Putamen (tissue), 1 donor: ENCODE results near the gene DGKI.
A peak's percentile ranks its signal among the peaks of the same experiment; 100 is the strongest.

ENCODE experiments used
- DNase-seq: peaks from one replicate; pipeline ENCODE4 v3.0.0-alpha.2; 2016; ENCODE audit warnings: low spot score

Gene DGKI

DNA sequence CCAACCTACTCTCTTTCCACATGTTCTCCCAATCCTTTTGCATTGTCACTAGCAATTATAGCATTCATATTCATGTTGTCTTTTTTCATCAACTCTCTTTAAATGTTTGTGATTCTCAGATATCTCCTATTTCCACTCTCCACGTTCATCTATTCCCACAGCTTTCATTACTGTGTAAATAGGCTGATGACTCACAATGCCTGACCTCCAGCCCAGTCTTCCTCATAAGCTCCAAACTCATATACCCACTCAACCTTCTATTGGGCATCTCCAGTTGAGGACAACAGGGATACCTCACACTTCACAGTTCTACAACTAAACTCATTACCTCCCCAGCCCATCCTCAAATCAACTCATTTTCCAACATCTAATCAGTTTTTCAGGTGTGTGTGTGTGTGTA lies 194.1 kb downstream of the DGKI start:
- DNase-seq = no peak

DNA sequence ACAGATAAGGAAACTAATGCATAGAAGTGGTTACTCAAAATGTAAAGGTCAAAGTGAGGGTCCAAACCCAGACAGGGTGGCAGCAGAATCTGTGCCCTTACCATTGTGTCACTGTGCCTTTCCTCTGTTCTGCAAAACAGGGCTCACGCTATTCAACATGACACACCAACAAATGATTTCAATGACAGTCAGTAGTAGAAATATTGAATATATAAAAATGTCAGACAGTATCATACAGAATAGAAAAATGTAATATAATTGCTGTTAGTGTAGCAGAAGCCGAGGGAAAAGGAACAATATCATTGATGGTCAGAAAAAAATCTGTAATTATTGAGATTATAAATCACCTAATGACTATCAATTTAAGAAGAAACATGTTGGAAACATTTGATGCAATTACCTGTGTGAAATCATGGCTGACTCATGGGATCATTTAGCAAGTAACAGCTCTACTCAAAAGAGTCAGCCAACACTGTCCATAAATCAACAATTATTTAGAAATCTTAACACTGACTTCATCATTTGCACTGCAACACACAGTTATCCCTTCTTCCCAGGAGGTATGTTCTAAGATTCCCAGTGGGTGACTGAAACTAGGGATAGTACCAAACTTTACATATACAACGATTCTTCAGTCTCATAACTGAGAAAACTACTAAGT lies 198.7 kb downstream of the DGKI start:
- DNase-seq = no peak

DNA sequence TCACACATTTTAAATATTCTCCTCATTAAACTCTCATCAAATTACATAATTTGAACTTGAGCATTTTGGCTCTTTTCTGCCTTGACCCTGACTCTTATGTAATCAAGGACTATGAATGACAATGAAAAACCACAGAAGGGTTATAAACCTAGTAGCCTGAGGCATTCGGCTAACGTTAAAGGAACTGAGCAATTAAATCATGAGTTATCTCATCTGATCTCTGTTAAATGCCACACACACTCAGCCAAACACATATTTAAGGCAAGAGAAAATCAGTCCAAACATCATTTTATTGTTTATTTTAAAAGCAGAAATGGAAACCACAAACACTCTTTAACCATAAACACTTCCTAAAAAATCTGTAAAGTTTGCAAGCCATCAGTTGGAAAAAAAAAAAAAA lies 204.3 kb downstream of the DGKI start:
- DNase-seq = no peak

DNA sequence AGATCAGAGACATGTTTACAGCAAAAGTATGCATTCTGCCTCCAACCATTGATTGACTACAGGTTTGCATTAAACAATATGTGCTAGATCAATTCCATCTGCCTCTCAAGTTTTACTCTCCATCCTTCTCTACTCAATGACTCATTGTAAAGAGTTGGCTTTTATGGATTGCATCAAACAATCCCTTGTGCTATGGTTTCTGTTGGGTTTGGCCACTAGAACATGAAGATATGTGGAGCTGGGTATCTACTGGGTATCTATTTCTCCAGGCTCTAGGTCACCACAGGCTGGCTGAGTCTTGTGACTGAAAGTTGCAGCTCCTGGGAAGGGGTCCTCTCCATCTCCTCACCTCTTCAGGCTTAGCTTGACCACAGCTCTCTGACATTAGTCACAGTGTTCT lies 204.7 kb downstream of the DGKI start:
- no peak for DNase-seq

DNA sequence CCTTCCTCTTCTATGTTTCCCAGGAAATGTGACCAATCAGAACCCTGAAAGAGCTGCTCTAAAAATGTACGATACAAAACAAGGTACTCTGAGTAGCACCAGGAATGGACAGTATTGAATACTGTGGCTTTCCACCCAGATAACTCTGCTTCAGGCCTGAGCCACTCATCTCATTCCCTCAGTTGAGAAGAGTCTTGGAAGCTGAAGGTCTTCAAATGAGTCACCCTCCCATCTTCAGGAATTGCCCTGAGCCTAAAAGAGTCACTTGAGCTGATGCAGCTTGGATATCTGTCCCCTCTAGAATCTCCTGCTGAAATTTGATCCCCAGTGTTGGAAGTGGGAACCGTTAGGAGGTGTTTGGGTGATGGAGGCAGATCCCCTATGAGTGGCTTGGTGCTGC lies 210.4 kb downstream of the DGKI start:
- no peak for DNase-seq

DNA sequence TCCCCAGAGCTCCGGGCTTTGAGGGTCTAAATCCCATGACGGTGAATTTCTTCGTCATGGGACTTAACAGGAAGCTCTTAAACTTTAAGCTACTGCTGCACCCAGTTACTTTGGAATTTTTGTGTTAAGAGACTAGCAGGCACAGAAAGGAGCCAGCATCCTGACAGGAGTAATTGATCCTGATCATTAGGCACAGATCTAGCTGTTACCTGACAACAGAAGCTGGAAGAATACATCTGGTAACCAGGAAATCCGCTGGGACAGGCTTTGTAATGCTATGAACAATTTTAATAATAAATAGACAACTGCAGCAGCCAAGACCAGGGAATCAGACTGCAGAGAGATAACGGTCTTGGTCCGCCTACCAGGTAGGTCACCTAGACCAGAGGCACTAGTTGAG lies 210.9 kb downstream of the DGKI start:
- no peak for DNase-seq

DNA sequence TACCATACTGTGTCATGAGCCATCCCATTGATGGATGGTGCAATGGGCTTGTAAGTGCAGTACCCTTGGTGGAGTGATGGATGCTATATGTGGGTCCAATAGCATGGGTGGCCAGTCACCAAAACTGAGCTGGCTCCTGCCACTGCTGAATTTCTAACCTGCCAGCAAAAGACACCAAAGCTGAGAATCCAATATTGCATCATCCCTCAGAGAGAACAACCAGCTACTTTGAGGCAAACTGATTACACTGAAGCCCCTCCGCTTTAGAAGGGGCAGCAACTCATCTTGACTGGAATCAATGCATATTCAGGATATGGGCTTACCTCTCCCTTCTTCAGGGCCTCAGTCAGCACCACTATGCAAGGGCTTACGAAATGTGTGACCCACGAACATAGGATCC lies 211.6 kb downstream of the DGKI start:
- DNase-seq = no peak

DNA sequence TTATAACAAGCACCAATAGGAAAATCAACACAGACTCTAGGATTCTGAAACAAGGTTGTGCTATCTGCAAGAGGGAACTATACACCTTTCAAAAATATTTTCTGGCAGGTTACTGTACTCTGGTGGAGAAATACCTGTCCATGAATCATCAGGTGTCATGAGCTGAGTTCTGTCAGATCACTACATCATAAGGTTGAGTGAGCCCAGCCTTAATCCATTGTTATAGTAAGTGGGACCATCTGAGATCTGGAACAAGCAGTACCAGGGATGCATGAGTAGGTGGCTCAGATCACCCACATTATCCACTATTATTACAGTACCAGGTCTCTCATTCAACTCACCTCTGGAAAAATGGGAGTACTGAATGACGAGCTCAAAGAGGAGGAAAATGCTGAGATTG lies 212.4 kb downstream of the DGKI start:
- peak; percentile 29 for DNase-seq

DNA sequence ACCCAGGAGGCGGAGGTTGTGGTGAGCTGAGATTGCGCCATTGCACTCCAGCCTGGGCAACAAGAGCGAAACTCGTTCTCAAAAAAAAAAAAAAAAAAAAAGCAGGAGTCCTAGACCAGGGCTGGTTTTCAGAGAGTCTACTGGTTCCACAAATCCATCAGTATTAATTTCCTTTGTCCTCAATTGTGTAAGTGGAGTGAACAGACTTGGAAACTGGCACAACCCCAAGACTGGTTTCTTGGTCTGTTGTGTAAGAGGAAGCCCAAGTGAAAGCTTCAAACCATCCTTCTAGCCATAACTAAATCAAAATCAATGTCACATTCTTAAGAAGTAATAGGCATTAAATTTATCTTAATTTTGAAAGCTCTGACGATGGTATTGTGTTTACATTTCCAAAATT lies 213.6 kb downstream of the DGKI start:
- DNase-seq = no peak

DNA sequence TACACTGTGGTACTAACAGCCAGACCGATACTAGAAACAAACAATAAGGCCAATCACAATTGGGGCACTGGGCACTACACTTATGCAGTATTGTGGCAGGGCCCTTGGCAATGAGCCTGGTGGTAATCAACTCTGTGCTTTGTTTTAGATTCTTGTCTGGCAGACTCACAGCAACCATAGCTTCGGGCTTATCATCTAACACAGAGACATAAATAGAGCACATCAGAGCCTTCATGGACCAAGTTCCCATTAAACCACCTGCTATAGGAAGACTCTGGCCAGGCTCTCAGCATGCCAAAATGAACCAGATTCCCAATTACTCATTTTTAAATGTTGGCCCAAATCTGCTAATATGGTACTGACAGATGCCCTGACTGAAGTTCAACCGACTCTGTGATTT lies 218.6 kb downstream of the DGKI start:
- DNase-seq = peak; percentile 75

DNA sequence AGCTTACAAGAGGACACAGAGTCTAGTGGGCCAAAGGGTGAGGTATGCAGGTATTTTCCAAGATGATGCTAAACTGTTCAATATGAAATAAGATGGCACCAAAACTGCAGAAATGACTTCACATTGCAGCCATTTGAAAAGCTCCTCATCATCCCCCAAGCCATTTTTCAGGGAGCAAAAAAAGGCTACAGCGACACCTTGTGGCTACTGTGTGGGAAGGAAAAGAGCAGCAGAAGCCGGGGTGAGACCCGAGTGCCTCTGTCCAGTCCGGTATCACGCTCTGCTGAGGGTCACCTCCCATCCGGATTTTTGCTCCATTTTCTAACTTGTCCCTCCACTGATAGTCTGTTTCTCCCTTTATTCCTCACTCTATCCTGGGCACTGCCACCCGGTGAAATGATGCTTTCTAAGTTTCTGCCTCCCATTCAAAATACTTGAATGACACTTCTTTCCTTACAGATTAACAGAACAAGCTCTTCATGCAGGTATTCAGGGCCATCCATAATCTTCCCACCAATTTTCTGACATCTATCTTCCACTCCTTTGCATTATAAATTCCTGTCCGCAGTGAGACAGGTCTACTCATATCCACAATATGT lies 220.2 kb downstream of the DGKI start:
- DNase-seq = peak; percentile 26

DNA sequence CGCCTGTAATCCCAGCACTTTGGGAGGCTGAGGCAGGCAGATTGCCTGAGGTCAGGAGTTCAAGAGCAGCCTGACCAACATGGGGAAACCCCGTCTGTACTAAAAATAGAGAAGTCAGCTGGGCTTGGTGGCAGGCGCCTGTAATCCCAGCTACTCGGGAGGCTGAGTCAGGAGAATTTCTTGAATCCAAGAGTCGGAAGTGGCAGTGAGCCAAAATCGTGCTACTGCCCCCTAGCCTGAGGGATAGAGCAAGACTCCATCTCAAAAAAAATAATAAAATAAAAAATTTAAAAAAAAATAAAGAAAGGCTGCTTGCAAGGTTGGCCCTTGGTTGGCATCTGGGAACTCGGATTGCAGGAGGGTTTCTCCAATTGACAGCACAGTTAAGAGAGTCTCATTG lies 221.6 kb downstream of the DGKI start:
- DNase-seq = no peak

DNA sequence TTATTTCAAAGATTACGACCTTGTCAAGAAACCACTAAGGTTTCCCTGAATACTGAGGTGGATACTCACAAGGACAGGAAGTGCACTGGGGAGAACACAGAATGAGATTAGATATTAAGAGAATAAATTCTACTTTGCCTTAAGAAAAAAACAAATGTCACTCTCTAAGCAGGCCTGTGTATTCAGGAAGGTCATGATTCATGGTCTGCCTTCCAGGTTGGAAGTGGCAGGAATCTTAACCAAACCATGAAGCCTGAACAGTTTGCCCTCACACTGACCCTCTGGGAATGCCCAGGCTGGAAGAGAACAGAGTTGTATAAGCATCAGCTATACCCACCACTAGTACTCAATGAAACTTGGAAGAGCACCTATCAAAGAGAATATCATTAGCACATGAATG lies 227.6 kb downstream of the DGKI start:
- DNase-seq = no peak

DNA sequence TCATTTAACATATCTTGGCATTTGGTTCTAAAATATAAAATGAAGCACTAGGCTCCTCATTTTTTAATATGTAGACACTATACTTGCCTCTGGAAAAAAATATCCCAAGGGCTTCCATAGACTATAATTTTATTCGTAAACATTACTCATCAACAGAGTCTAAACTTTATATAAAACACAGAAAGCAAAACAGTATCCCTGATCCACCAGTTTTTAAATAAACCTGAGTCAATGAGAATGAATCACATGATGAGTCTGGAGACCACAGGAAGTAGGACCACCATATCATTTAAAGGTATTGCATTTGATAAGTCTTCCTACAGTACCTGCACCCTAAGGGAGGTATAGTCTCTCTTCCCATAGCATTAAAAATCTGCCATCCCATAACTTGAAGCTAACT lies 228.0 kb downstream of the DGKI start:
- no peak for DNase-seq

DNA sequence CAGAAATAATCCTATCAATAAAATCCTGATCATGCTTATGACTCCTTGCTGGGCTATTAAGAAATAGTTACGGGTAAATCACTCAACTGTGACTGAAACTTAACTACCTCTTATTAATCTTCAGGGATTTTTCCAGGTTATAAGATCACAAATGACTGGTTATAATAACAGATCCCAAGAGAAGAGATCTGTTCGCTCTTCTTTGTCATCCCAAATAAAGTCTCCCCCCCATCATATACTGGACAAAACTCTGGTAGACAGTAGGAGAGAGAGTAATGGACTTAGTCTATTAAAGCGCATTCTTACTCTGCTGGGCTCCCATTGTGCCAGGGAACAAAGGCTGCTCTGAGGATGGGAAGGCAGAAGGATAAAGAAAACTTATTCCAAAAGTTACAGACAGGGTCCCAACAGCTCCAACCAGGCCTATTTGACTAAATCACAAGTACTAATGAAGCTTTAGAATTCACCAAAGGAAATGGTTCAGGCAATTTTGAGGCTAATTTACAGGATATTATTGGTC lies 233.7 kb downstream of the DGKI start:
- DNase-seq = no peak

DNA sequence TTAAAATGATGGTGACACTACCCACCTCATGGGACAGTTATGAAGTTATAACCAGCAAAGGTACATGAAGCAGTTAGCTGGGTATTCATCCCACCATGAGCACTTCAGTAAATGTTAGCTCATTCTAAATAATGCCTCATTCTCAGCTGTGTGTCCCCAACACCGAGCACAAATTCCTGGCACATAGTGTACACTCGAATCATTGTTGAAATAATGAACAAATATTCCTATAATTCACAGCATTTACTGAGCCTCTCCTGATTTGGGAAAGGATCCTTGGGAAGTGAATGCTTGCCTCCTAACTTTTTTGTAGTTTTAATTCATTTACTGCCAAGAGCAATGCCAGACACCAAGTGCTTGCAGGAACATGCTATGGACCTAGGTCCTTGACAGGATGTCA lies 235.2 kb downstream of the DGKI start:
- no peak for DNase-seq

DNA sequence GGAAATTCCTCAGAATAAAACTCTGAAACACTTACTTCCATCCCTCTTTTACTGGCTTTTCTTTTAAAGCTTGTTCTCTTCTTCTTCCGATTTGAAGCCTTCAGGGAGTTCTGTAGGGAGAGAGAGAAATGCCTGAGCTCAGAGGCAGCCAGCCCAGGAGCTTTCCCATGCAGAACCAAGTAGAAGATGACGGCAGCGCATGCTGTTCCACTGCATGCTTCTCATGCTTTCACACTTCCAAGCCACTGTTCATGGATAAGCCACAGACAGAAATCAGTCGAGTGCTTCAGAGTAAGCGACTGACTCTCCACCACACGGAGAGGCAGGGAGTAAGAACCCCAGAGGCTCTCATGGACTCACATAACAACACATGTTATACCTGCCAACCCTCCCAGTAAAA lies 237.3 kb downstream of the DGKI start:
- DNase-seq = no peak

DNA sequence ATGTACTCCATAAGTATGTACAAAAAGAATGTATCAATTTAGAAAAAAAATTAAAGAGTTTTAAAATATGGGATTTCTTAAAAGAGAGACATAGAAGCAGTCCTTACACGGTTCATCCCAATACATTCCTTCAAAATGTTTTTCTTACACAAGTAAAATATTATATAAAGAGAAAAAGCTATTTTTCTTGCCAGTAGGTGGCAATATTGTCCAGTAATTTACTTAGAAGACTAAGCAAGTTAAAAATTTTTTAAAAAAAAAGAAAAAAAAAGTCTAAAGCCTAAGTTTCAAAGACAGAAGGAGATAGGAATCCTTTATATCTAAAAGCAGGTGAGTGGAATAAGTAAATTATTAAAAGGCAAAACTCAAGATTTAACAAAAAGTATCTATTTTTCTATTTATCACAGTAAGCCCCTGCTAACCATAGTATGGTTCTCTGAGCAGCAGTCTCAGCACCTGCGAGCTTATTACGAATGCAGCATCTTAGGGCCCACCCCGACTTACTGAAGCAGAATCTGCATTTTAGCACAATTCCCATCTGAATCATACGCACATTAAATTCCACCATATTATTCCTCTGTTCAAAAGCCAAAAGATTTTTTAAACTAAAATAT lies 240.6 kb downstream of the DGKI start:
- DNase-seq = peak; percentile 34

DNA sequence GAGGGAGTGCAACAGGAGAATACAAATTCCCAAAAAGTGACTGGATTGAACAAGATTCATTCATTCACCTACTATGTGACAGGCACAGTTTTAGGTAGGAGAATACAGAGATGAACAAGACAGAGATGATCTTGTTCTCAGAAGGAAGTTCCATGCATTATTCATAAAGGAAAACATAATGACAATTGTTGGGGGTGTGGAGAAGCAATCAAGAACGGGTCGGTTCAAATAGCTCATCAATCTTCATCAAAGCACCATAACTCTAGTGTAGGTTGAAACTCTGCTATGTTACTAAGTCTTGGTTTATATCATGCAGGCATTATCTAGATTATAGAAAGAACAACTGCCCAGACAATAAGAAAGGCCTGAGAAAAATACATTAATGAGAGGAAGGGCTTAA lies 243.7 kb downstream of the DGKI start:
- peak; percentile 37 for DNase-seq

DNA sequence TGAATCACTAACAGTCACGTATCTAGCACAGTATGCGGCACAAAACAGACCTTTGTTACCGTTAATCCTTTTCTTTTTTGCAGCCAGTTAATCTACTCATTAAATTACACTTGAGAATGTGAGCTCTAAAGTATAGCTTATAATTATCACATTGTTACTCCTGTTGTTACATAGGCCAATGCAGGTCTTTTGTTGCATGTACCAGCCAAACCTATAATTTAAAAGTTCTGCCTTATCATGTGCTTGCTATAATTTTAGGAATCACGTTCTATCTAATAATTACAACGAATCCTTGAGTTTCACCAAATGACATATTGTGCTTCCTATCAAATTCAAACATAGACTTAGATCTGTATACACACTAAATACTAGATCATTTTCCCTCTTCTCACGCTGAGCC lies 245.1 kb downstream of the DGKI start:
- no peak for DNase-seq

DNA sequence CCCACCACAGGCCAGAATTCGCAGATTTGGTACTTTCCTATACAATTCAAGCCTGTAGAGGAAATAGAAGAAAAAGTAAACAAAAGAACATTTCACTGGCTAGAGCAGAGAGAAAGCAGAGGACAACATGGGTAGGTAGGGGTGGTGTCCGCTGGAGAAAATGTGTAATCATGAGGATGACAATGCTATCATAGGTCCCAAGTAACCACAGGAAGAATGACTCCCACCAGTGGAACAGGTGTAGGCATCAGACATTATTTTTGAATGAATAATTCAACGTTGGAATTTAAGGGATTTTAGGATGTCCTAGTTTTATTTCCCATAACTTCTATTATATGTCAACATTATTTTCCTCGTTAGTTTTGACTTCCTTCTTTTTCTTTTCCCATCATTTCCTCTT lies 248.9 kb downstream of the DGKI start:
- no peak for DNase-seq

DNA sequence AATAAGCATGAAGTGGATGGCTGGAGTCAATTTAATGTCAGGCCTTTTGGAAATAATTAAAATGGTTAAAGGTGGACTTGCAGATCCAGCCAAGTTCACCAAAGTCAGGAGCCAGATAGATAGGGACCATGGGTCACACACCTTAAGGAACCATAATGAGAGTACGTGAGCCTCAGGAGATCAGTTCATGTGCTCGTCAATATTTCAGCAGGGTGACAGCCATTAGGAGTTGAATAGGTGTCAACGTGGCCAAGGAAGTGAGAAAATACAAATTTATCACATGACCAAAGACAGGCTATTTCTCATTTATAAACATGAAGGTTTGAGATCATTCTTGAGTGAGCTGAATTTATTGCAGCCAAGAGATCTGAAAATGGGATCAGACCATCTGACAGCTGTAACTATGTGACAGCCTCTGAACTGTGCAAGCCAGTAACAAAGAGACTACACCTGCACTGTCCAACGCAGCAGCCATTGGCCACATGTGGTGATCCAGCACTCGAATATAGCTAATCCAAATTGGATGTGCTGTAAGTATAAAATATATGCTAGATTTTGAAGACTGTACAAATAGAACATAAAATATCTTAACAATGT lies 253.6 kb downstream of the DGKI start:
- no peak for DNase-seq

DNA sequence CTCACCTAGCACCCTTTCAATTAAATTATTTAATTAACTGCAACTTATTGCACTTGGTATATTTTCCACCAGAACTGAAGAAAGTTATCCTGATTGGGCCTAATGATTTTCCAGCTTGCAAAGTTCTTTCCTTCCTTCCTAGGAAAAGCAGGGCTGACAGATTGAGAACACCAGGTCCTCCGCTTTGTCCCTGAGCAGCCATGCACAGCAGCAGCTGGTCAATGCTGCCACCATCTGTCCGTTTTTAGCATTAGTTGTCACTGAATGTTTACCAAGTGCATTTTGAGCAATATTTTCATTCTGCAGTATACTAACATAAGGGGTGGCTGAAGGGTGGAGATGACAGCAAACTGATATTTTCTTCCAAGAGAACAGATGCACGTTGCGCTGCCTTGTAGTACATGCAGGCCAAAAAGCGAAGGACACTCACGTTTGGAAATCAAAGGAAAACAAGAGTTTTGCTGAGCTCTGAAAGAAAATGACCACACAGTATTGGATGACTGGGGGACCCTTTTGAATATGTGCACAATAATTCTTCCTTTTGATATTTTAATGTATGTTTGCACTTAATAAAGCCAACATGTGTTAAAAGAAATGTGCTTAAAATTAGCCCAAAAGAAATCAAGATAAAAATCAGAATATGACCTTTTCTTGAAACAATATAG lies 254.4 kb downstream of the DGKI start:
- DNase-seq = peak; percentile 45
